WTC11 (cell line): ENCODE results near the gene RPP30. TPM values are rescaled to one million over a fixed set of nuclear protein-coding genes. Genes with fewer than 3 reads are reported as not detected.

Experiments
- ATAC-seq: fragments of 200-7000 bp; cut with Tn5 transposase; 2 replicates; pipeline ENCODE4 v1.10.0; 2021; ENCODE audit warnings: mild to moderate bottlenecking, moderate library complexity
- CTCF ChIA-PET: fragments of 300-600 bp; sonication (Branson Sonifier 250); formaldehyde crosslinking; loops from one replicate; lab custom pipeline; 2021; ENCODE audit warnings: antibody characterized with exemption; lab: Charles Lee
- POLR2A ChIA-PET: fragments of 350-600 bp; sonication (Branson Sonifier 250); formaldehyde crosslinking; loops from one replicate; lab custom pipeline; 2021; ENCODE audit warnings: antibody characterized with exemption; lab: Charles Lee
- DNase-seq: peaks from one replicate; pipeline ENCODE4 v3.0.0; 2021; ENCODE audit warnings: low spot score
- H3K27ac Mint-ChIP-seq: 2 replicates; pipeline ENCODE4 v1.8.0; 2021; ENCODE audit warnings: mixed read lengths
- H3K27me3 Mint-ChIP-seq: 2 replicates; pipeline ENCODE4 v1.8.0; 2021; ENCODE audit warnings: low read depth, mild to moderate bottlenecking, moderate library complexity, mixed read lengths
- H3K36me3 Mint-ChIP-seq: 2 replicates; pipeline ENCODE4 v1.8.0; 2021; ENCODE audit warnings: mixed read lengths
- H3K4me1 Mint-ChIP-seq: 2 replicates; pipeline ENCODE4 v1.8.0; 2022; ENCODE audit warnings: mixed read lengths
- H3K4me3 Mint-ChIP-seq: 2 replicates; pipeline ENCODE4 v1.8.0; 2021; ENCODE audit warnings: mild to moderate bottlenecking, moderate library complexity, mixed read lengths
- H3K9me3 Mint-ChIP-seq: 2 replicates; pipeline ENCODE4 v1.8.0; 2021; ENCODE audit warnings: mixed read lengths
- ELF4 ChIP-seq: sonication (generic); formaldehyde crosslinking; IDR thresholded peaks from 2 replicates; pipeline ENCODE4 v1.8.1; 2022; ENCODE audit warnings: low read depth, mild to moderate bottlenecking, moderate library complexity, missing genetic modification reagents
- IRF2 ChIP-seq: sonication (generic); formaldehyde crosslinking; IDR thresholded peaks from 2 replicates; pipeline ENCODE4 v1.8.0; 2022; ENCODE audit warnings: low read depth, missing genetic modification reagents, borderline replicate concordance
- NR3C1 ChIP-seq: sonication (generic); formaldehyde crosslinking; conservative IDR thresholded peaks from 2 replicates; pipeline ENCODE4 v1.8.1; 2023; ENCODE audit warnings: low read depth, mild to moderate bottlenecking, missing genetic modification reagents
- OVOL2 ChIP-seq: fragments of 250-450 bp; sonication (Bioruptor Pico); IDR thresholded peaks from 2 replicates; pipeline ENCODE4 v1.9.0; 2021; ENCODE audit warnings: mild to moderate bottlenecking, borderline replicate concordance
- SP1 ChIP-seq: sonication (generic); formaldehyde crosslinking; conservative IDR thresholded peaks from 2 replicates; pipeline ENCODE4 v1.8.1; 2022; ENCODE audit warnings: missing genetic modification reagents
- TEAD1 ChIP-seq: sonication (generic); formaldehyde crosslinking; IDR thresholded peaks from 2 replicates; pipeline ENCODE4 v1.8.0; 2022; ENCODE audit warnings: mild to moderate bottlenecking, missing genetic modification reagents
- ZBTB21 ChIP-seq: sonication (generic); formaldehyde crosslinking; IDR thresholded peaks from 2 replicates; pipeline ENCODE4 v1.8.1; 2023; ENCODE audit warnings: mild to moderate bottlenecking, missing genetic modification reagents, borderline replicate concordance
- ZNF263 ChIP-seq: sonication (generic); formaldehyde crosslinking; IDR thresholded peaks from 2 replicates; pipeline ENCODE4 v1.8.1; 2022; ENCODE audit warnings: low read depth, mild to moderate bottlenecking, moderate library complexity, missing genetic modification reagents
- total RNA-seq: library from RNA; stranded (reverse); gene quantifications from 3 replicates; pipeline ENCODE4 v1.2.3, GENCODE V29; 2021
- TF ChIP-seq, protein P1 (sequence below): sonication (generic); formaldehyde crosslinking; IDR thresholded peaks from 2 replicates; pipeline ENCODE4 v1.8.1; 2023; ENCODE audit warnings: mild to moderate bottlenecking, missing genetic modification reagents, moderate library complexity
- TF ChIP-seq, protein P2 (sequence below): sonication (generic); formaldehyde crosslinking; IDR thresholded peaks from 2 replicates; pipeline ENCODE4 v1.8.1; 2022; ENCODE audit warnings: missing genetic modification reagents, borderline replicate concordance
- TF ChIP-seq, protein P3 (sequence below): sonication (generic); formaldehyde crosslinking; IDR thresholded peaks from 2 replicates; pipeline ENCODE4 v1.8.0; 2022; ENCODE audit warnings: mild to moderate bottlenecking, missing genetic modification reagents
- TF ChIP-seq, protein P4 (sequence below): sonication (generic); formaldehyde crosslinking; conservative IDR thresholded peaks from 2 replicates; pipeline ENCODE4 v1.8.1; 2023; ENCODE audit warnings: mild to moderate bottlenecking, low read depth, missing genetic modification reagents, moderate library complexity
- TF ChIP-seq, protein P5 (sequence below): fragments of 250-450 bp; sonication (Bioruptor Pico); IDR thresholded peaks from 2 replicates; pipeline ENCODE4 v1.9.0; 2021; ENCODE audit warnings: mild to moderate bottlenecking, borderline replicate concordance
- TF ChIP-seq, protein P6 (sequence below): sonication (generic); formaldehyde crosslinking; IDR thresholded peaks from 2 replicates; pipeline ENCODE4 v1.8.0; 2023; ENCODE audit warnings: missing genetic modification reagents, mild to moderate bottlenecking, borderline replicate concordance
- TF ChIP-seq, protein P7 (sequence below): sonication (generic); formaldehyde crosslinking; IDR thresholded peaks from 2 replicates; pipeline ENCODE4 v1.8.0; 2022; ENCODE audit warnings: mild to moderate bottlenecking, missing genetic modification reagents

RPP30 gene
- total RNA-seq, 1 experiment from 2014 or later: 56.4 TPM

DNA sequence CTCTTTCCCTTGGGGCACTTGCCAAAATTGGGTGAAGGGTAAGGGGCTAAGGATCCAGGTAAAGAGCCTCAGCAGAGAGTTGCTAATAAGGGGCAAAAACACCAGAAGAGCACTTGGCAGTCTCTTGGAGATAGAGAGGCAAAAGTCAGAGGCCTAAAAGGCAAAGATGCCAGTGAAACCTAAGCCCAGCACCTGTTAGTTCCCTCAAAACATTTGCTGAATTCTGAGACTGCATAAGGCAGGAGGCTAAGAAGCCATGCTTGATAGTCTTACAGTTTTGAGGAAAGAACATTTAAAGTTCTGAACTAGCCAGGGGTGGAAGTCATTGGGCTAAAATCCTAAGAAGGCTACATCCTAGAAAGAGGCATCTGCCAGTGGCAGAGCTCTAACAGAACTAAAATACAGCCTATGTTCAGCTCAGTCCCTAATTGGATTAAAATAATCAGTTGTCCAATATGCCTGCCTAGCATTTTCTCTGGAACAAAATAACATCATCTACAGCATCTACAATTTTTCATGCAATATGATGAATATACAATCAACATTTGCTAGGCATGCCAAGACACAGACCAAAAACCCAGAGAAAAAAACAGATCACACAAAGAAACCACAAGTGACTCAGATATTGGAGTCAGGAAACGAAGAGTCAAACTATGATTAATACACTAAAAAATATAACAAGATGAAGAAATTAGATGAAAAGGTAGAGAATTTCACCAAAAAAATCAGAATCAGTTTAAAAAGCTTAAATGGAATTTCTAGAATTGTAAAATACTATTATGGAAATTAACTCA lies 21.6 kb upstream of the RPP30 start:
- Mint-ChIP-seq H3K36me3 (peaks cover 42% of the 10 kb centered on the region), H3K27me3 (peaks cover 14% of the 10 kb centered on the region), H3K27ac (no peak overlapping the region), H3K4me3 (no peak overlapping the region), H3K9me3 (peaks cover 43% of the 10 kb centered on the region), H3K4me1 (peaks cover 21% of the 10 kb centered on the region)
- POLR2A ChIA-PET: no interaction called here
- DNase-seq (no peak), ATAC-seq (no peak)
- CTCF ChIA-PET: no interaction called here
- no peak for TF ChIP-seq ZBTB21 (CRISPR knock-in tag)
- TF ChIP-seq, protein P1, sequence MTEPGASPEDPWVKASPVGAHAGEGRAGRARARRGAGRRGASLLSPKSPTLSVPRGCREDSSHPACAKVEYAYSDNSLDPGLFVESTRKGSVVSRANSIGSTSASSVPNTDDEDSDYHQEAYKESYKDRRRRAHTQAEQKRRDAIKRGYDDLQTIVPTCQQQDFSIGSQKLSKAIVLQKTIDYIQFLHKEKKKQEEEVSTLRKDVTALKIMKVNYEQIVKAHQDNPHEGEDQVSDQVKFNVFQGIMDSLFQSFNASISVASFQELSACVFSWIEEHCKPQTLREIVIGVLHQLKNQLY (CRISPR knock-in tag): no peak
- no peak for TF ChIP-seq TEAD1 (CRISPR knock-in tag)

DNA sequence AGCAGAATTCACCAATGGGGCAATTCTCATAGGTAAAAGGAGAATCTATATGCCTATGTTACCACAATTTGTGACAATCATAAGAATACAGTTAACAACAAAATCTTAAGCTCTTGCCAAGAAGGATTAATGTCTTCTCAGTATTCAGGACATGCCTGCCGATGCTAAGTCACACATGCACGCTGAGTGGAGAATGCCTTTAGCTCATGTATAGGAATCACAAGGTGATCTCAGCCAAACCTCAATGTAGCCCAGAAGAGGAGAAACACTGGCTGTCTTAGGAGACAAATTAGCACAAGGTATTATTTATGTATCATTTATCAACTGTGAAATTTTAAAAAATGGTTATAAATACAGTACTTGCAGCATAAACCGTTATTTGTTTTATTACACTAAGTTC lies 16.6 kb upstream of the RPP30 start:
- no peak overlapping the region for H3K27ac Mint-ChIP-seq
- POLR2A ChIA-PET: no interaction called here
- peaks cover 40% of the 10 kb centered on the region for H3K4me1 Mint-ChIP-seq
- TF ChIP-seq, protein P2, sequence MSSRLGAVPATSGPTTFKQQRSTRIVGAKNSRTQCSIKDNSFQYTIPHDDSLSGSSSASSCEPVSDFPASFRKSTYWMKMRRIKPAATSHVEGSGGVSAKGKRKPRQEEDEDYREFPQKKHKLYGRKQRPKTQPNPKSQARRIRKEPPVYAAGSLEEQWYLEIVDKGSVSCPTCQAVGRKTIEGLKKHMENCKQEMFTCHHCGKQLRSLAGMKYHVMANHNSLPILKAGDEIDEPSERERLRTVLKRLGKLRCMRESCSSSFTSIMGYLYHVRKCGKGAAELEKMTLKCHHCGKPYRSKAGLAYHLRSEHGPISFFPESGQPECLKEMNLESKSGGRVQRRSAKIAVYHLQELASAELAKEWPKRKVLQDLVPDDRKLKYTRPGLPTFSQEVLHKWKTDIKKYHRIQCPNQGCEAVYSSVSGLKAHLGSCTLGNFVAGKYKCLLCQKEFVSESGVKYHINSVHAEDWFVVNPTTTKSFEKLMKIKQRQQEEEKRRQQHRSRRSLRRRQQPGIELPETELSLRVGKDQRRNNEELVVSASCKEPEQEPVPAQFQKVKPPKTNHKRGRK (CRISPR knock-in tag): no peak
- TF ChIP-seq ELF4 (CRISPR knock-in tag) (no peak), SP1 (CRISPR knock-in tag) (no peak), NR3C1 (CRISPR knock-in tag) (no peak), IRF2 (CRISPR knock-in tag) (no peak), ZNF263 (CRISPR knock-in tag) (no peak), OVOL2 (CRISPR knock-in tag) (no peak)
- TF ChIP-seq, protein P3, sequence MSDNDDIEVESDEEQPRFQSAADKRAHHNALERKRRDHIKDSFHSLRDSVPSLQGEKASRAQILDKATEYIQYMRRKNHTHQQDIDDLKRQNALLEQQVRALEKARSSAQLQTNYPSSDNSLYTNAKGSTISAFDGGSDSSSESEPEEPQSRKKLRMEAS: no peak
- TF ChIP-seq, protein P4, sequence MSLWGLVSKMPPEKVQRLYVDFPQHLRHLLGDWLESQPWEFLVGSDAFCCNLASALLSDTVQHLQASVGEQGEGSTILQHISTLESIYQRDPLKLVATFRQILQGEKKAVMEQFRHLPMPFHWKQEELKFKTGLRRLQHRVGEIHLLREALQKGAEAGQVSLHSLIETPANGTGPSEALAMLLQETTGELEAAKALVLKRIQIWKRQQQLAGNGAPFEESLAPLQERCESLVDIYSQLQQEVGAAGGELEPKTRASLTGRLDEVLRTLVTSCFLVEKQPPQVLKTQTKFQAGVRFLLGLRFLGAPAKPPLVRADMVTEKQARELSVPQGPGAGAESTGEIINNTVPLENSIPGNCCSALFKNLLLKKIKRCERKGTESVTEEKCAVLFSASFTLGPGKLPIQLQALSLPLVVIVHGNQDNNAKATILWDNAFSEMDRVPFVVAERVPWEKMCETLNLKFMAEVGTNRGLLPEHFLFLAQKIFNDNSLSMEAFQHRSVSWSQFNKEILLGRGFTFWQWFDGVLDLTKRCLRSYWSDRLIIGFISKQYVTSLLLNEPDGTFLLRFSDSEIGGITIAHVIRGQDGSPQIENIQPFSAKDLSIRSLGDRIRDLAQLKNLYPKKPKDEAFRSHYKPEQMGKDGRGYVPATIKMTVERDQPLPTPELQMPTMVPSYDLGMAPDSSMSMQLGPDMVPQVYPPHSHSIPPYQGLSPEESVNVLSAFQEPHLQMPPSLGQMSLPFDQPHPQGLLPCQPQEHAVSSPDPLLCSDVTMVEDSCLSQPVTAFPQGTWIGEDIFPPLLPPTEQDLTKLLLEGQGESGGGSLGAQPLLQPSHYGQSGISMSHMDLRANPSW (CRISPR knock-in tag): no peak
- TF ChIP-seq, protein P1 (CRISPR knock-in tag): no peak
- TF ChIP-seq, protein P5, sequence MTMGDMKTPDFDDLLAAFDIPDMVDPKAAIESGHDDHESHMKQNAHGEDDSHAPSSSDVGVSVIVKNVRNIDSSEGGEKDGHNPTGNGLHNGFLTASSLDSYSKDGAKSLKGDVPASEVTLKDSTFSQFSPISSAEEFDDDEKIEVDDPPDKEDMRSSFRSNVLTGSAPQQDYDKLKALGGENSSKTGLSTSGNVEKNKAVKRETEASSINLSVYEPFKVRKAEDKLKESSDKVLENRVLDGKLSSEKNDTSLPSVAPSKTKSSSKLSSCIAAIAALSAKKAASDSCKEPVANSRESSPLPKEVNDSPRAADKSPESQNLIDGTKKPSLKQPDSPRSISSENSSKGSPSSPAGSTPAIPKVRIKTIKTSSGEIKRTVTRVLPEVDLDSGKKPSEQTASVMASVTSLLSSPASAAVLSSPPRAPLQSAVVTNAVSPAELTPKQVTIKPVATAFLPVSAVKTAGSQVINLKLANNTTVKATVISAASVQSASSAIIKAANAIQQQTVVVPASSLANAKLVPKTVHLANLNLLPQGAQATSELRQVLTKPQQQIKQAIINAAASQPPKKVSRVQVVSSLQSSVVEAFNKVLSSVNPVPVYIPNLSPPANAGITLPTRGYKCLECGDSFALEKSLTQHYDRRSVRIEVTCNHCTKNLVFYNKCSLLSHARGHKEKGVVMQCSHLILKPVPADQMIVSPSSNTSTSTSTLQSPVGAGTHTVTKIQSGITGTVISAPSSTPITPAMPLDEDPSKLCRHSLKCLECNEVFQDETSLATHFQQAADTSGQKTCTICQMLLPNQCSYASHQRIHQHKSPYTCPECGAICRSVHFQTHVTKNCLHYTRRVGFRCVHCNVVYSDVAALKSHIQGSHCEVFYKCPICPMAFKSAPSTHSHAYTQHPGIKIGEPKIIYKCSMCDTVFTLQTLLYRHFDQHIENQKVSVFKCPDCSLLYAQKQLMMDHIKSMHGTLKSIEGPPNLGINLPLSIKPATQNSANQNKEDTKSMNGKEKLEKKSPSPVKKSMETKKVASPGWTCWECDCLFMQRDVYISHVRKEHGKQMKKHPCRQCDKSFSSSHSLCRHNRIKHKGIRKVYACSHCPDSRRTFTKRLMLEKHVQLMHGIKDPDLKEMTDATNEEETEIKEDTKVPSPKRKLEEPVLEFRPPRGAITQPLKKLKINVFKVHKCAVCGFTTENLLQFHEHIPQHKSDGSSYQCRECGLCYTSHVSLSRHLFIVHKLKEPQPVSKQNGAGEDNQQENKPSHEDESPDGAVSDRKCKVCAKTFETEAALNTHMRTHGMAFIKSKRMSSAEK (CRISPR knock-in tag): no peak
- TF ChIP-seq, protein P6, sequence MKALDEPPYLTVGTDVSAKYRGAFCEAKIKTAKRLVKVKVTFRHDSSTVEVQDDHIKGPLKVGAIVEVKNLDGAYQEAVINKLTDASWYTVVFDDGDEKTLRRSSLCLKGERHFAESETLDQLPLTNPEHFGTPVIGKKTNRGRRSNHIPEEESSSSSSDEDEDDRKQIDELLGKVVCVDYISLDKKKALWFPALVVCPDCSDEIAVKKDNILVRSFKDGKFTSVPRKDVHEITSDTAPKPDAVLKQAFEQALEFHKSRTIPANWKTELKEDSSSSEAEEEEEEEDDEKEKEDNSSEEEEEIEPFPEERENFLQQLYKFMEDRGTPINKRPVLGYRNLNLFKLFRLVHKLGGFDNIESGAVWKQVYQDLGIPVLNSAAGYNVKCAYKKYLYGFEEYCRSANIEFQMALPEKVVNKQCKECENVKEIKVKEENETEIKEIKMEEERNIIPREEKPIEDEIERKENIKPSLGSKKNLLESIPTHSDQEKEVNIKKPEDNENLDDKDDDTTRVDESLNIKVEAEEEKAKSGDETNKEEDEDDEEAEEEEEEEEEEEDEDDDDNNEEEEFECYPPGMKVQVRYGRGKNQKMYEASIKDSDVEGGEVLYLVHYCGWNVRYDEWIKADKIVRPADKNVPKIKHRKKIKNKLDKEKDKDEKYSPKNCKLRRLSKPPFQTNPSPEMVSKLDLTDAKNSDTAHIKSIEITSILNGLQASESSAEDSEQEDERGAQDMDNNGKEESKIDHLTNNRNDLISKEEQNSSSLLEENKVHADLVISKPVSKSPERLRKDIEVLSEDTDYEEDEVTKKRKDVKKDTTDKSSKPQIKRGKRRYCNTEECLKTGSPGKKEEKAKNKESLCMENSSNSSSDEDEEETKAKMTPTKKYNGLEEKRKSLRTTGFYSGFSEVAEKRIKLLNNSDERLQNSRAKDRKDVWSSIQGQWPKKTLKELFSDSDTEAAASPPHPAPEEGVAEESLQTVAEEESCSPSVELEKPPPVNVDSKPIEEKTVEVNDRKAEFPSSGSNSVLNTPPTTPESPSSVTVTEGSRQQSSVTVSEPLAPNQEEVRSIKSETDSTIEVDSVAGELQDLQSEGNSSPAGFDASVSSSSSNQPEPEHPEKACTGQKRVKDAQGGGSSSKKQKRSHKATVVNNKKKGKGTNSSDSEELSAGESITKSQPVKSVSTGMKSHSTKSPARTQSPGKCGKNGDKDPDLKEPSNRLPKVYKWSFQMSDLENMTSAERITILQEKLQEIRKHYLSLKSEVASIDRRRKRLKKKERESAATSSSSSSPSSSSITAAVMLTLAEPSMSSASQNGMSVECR (CRISPR knock-in tag): no peak
- TF ChIP-seq, protein P7, sequence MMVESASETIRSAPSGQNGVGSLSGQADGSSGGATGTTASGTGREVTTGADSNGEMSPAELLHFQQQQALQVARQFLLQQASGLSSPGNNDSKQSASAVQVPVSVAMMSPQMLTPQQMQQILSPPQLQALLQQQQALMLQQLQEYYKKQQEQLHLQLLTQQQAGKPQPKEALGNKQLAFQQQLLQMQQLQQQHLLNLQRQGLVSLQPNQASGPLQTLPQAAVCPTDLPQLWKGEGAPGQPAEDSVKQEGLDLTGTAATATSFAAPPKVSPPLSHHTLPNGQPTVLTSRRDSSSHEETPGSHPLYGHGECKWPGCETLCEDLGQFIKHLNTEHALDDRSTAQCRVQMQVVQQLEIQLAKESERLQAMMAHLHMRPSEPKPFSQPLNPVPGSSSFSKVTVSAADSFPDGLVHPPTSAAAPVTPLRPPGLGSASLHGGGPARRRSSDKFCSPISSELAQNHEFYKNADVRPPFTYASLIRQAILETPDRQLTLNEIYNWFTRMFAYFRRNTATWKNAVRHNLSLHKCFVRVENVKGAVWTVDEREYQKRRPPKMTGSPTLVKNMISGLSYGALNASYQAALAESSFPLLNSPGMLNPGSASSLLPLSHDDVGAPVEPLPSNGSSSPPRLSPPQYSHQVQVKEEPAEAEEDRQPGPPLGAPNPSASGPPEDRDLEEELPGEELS (CRISPR knock-in tag): no peak

More for the DNA sequence above, 16.6 kb upstream of the RPP30 start:
- CTCF ChIA-PET: interaction anchor here (2.2 kb wide), 1 partner anchor 88 kb away, joined by 7 read pairs; no protein-coding TSS in a partner anchor
- no peak for ATAC-seq
- H3K9me3 Mint-ChIP-seq: peaks cover 30% of the 10 kb centered on the region
- DNase-seq: no peak
- H3K27me3 Mint-ChIP-seq: peaks cover 56% of the 10 kb centered on the region
- H3K4me3 Mint-ChIP-seq: peak overlapping the region; percentile 94
- peaks cover 32% of the 10 kb centered on the region for H3K36me3 Mint-ChIP-seq
